Activated T-cell treated with anti-CD3 and anti-CD28 coated beads for 48 hours (primary cell): ENCODE measurements around the gene UXS1.

ENCODE experiments used
- DNase-seq: peaks from one replicate; pipeline ENCODE4 v3.0.0-alpha.2; 2020; ENCODE audit warnings: low read depth

The UXS1 gene

DNA sequence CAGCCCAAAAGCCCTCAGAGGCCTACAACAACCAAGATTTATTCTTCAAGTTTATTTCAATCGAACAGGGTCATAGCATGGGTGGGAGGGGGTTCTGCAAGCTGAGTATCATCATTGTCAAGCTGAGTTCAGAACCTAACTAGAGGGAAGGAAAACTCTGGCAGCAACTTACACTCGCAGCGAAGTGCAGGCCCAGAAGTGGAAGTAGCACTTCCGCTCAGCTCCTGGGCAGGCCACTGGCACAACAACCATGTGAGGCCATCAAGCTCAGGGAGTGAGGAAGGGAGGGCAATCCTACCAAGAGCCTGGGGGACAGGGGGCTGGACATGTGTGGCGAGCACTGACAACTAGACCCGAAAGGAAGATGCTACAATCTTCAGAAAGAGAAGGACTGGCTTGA is 4.8 kb downstream of the UXS1 start:
- no peak for DNase-seq

DNA sequence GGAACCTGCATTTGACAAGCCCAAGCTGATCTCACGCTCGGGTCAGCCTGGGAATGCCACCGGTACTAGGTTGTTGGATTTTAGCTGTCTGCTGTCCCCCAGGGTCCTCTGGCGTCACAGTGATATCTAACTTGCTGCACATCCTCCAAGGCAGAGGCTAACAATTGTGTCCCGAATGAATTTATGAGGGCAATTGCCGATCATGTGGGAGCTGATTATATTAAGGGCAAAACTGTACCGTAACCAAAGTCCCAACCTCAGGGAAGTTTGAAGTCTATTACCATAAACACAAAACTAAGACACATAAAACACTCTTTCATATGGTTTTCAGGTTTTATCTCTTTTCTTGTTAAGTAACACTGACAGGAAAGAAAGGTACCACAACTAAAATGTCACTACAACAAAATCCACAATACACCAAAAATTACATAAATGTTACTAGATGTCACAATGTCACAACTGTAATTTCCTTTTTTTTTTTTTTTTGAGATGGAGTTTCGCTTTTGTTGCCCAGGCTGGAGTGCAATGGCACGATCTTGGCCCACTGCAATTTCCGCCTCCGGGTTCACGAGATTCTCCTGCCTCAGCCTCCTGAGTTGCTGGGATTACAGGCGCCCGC is 6.7 kb downstream of the UXS1 start:
- no peak for DNase-seq

DNA sequence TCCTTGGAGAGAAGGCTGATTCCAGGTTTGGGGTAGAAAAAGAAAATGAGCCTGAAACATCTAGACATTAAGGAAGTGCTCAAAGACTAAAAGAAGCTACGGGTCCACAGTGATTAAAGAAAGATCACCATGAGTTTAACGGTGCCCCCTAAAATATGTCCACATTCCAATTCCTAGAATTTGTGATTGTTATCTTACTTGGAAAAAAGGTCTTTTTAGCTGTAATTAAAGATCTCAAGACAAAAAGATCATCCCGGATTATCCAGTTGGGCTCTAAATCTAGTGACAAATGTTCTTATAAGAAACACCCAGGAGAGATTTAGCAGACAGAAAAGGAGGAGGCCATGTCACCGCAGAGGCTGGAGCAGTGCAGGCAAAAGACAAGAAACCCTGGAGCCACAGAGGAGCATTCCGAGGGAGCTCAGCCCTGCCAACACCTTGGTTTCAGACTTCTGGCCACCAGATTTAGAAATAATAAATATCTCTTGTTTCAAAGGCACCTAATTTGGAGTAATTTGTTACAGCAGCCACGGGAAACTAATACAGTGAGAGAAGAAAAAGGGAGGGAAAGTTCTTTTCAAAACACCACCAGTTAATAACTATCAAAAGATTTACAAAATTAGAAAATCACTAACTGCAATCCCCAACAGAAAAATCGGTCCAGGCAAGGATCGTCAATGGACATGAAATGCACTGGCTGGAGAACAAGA is 8.5 kb downstream of the UXS1 start:
- DNase-seq = no peak

DNA sequence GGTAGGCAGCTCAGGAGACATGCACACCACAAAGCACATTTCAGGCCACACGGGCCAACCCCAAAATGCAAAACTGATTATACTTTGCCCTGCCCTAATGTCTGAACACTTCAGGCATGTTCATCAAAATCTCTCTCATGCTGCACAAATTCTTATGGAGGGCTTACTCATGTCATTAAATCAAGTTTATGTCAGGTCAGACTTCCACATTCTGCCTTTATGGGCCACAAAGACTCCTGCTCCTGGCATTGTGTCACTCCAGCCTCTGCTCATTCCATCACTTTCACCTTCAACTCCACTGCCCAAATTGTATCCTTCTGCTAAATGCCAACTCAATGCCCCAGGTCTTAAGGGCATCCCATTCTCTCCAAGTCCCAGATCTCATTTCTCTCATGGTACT is 9.2 kb downstream of the UXS1 start:
- DNase-seq = no peak

DNA sequence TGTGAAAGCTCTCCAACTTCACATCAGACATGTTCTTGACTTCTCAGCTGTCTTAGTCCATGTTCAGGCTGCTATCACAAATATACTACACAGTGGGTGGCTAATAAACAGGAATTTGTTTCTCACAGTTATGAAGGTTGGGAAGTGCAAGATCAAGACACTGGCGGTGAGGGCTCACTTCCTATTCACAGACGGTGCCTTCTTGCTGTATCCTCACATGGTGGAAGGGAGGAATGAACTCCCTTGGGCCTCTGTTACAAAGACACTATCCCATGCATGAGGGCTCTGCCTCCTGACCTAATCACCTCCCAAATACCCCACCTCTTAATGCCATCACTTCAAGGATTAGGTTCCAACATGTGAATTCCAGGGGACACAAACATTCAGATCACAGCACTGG is 9.7 kb downstream of the UXS1 start:
- no peak for DNase-seq

DNA sequence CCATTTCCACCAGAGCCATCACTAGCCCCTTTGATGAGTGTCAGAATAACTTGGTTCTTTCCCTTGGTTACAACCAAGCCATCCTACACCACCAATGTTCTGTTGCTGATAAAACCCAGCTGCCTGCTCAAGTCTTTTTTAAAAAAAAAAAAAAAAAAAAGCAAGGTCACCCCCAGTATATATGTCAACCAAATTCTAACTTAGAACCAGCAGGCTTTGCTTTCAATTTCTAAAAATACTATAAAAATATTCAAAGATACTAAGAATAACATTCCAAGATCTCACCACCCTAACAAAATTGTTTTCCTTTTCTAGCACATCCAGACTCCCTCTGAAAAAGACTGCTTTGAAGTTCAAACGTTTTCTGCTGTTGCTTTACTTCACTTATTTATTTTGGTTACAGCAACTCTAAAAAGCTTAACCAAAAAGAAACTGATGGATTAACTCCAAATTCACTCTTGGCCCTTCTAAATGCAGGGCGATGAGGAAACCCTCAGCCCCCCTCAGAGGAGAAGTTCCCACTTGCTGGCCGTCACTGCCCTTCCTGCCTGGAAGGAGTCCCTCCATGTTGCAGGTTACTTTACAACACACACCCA is 10.9 kb downstream of the UXS1 start:
- DNase-seq = no peak

DNA sequence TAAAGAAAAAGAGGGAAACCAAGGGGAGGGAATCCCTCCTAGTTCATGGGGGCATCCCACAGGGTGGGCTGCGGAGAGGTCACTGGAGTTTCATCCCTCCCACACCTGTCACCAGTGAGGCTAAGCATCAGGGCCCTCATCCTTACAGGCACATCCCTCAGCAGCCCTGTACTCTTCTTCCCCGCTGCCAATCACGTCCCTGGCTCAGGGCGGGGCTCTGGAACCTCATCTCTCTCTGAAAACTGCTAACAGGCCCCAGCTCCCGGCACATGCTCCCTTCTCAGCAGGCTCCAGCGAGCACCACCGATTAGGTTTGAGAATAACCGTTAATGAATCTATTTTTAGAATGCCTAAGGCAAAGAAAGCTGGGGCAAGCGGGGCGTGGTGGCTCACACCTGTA is 13.0 kb downstream of the UXS1 start:
- DNase-seq = no peak

DNA sequence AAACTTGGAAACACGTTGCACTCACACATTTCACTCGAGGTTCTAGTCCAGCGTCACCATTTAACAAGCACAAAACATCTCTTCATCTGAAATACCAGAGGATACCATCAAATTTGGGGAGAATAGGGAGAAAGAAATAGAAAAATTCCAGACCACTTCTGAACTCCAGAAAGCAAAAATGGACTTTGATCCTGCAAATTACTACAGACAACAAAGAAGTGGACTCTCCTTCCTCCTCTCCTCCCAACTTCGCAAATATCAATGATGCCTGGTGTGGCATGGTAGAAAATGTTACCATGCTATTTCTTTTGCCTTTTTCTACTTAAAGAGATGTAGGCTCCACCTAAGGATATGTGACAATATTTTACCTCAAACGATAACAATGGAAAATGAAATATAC is 13.5 kb downstream of the UXS1 start:
- no peak for DNase-seq

DNA sequence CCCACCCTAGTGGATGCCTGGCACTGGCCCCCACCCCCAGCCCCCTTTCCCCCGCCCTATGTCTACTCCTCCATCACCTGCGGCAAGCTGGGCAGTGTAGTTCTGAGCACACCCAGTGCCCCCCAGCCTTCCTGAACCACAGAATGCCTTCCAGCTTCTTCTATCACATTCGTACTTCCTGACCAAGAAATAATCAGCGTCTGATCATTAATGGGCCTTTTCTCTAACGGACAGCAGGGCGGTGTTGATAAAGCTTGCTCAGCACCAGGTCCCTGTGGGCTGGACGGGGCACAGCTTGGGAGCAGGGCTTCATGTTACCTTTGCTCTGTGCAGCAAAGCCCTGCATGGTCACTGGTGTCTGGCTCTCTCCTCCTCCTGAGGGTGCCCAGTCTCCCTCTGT is 15.4 kb downstream of the UXS1 start:
- DNase-seq = no peak

DNA sequence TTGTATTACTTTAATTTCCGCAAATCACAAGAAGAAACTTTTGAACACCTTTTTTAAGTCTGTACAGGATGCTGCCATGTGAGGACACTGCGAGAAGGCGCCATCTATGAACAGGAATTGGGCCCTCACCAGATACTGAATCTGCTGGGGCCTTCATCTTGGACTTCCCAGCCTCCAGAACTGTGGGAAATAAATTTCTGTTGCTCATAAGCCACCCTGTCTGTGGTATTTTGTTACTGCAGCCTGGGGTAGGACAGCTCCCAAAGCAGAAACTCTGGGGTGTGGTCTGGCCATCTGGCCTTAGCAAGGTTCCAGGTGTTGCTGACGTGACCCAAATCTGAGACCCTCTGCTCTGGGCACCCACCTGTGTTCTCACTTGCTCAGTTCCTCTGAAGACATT is 16.5 kb downstream of the UXS1 start:
- DNase-seq = no peak

DNA sequence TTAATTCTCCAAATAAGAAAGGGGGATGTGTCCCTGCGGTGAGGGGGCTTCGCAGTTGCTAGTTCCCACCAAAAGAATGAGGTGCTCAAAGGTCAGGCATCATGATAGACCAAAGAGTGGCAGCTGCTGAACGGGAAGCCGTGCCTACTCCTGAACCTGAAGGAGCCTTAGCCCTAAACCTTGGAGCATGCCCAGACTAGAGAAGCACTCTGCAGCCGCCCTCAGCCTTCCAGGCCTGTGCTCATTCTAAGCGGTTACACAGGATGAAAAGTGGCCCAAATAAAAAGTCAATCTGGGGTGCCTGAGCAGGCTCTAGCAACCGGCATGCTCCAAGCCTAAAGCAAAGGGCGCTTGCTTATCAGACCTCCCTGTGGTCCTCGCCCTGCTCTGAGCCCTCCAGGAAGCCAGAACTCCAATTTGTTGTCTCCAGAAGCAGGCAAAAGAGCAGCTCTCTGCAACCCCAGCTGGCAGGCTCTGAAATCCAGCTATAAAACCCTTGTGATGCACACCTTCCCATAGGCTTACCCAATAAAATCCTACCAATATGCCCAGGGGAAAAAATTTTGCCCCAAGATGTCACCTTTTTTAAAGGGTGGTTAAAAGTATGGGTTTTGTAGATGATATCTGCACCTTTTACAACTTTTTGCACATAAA is 17.5 kb downstream of the UXS1 start:
- DNase-seq = no peak

DNA sequence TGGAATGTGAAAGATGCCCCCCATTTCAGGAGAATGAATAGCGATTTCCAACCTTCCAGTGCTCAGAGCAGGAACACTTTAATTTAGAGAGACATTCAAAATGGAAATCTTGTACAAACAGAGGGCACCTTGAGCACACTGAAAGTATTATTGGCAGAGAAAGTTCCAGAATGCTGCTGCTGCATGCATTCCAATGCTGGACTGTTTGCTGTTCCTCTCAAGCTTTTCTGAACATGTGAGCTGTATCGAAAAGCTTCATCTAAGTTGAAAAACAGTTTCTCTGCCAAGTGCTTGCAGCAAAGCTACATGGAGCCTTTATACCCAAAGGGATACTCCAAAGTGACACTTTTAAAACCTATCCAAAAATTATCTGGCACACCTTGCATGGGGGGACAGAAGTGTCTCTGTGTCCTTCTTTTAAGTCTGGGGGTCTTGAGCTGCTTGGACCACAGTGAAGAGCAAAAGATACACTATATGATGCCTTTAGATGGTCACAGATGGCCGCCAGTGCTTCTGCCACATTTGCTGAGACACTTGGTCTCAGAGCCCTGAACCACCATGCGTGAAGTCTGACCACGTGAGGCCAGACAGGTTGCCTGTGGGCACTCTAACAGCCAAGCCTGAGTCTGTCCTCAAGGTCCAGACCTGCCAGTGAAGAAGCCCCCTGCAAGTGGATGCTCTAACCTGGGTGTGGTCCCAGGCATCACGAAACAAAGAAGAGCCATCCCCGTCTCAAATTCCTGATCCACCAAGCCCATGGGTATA is 18.8 kb downstream of the UXS1 start:
- DNase-seq = no peak

DNA sequence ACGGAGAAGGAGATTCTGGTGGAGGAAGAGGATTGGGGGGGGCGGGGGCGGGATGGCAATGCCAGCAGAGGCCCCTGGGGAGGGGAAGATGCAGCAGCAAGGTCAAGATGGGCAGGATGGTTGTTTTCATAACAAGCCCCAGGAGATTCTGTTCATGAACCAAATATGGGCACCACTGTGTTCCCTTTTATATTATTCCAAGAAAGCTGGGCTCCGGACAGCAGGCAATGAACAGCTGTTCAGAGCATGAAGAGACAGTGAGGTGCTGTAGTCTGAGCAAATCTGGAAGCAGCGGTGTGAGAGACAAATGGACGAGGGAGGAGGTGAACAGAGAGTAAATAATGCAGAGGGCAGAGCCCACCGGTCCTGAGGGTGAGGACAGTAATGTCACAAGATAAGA is 20.0 kb downstream of the UXS1 start:
- no peak for DNase-seq

DNA sequence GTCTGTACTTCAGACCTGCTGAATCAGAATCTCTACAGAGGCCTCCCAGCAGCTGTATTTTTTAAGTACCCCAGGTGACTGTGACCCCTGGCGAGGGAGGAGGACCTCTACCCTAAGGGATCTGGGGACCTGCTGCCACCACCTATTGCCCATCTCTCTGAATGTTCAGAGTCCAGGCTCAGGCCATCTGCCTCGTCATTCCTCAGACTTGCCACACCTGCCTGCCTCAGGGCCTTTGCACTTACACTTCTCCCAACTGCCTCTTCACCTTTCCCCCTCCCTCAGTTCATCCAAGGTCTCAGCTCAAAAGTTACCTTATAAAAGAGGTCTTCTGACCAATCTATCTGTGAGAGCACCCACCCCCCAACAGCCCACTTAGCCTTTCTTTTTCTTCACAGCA is 21.5 kb downstream of the UXS1 start:
- DNase-seq = no peak

DNA sequence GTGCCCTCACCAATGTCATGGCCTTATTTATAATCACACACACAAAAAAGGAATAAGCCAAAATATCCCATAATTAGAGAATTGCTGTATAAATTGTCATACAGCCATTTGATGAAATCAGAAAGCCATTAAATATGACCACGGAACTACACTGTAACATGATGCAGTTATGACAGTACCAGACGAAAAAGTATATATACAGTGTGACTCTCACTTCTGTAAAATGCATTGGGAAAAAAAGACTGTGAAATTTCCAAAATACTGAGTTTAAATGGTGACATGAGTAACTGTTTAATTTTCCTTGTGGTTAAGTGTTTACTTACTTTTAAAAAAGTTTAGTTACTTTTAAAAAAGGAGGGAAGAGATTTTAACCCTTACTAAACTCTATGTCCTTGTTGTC is 25.4 kb downstream of the UXS1 start:
- no peak for DNase-seq

DNA sequence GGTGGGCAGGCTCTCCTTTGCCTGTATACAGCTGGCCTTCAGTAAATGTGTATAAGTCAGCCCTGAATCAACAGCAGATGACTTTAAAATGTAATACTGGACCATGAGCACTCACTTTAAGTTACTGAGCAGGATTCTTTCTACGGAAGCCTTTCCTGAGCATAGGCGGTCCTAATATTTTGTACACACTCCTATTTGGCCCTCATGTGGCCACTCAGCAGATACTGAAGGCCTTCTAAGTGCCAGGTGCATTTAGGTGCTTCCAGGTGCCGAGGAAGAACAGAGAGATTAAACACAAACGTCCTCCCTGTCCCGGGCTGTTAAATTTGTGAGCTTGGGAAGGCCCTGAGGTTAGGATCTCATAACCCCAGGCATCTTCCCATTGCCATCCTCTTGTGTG is 27.0 kb downstream of the UXS1 start:
- DNase-seq = no peak

DNA sequence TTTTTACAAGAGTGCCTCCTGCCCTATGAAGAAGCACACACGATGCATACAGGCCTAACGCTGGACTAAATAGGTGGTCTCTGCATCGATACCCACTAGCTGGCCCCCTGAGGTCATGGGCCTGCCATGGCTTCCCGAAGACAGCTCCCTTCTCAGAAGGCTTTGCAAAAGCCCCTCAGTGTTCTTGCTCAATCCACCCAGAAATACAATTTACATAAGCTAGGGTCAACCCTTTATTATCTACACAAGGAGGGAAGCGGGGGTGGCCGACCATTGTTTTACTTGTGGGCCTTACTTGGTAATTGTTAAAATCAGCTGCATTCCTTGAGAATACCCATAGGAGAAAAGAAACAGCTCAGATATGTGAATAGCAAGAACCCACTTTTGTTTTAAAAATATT is 28.5 kb downstream of the UXS1 start:
- DNase-seq = no peak

DNA sequence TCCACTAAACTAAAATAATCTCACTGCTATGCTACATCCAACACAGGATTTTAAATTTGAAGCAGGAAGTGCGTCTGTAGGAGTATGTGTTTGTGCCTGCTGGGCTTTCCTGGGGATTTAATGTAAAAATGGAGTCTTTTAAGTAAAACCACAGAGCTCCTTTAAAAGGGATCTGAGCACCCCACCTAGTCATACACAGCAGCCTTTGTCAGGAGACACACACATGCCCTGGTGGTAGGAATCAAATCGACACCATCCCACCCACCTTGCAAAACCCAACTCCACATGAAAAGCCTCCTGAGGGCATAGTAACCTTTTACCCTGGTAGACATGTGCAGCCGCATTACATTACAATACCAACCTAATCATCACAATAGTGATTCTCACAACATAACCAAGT is 29.1 kb downstream of the UXS1 start:
- DNase-seq = no peak

DNA sequence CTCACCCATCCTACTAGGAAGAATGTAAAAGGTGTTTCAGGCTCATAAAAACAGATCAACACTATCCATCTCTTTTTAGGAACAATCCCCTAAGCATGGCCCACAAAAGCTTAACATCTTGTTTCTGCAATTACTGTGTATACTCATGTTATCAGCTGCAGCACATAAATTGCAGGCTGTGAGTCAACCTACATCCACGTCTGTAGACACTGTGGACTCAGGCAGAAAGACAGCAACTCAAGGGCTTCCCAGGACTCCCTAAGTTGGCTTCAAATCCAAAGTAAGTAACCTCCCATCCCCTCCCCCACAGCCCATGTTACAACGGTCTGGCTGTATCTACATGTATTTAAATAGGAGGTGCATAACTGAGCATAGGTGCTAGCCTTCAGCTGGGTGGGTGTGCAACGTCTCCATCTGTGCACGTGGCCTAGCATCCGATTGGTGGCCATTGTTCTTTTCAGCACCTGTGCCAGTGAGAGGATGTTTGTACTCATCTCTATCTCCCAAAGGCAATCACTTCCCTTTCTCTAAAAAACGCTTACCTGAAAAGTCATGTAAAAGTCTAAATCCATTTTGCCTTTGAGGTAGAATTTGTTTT is 30.1 kb downstream of the UXS1 start:
- DNase-seq = no peak

DNA sequence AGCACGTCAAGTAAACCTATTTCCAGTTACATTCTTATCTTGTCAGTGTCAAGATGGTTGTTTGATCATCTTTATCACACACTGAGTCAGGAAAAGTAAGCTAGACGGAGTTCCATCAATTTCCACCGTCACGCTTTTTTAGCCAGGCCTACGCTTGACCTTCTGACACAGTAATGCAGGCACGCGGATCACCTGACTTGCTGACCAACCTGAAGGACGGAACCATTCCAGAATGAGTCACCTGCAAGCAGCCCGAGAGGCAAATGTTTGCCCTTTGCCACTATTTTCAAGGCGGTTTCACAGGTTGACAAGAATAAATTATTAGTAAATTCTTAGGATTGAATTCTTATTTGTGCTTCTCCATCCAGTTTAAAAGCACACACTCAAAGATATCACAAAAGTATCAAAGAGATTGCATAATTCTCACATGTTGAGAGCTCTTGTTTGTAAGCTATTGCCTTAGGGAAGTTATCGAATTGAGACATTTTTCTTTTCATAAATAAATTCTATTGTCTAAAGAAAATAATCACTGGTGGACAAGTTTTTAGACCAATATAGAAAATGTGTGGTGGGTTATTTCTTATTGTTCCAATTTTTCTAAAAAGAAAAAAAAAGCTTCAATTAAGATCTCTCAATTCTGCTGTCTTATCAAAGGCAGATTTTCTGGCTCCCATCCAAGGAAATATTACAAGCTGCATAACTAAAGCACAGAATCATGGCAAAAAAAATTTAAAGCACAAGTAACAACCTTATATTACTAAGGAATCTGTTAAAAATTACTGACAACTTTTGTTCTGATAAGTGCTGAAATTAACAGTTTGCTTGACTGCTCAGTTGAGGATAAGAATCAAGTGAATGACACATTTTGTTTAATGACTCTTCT is 31.9 kb downstream of the UXS1 start:
- DNase-seq = no peak

DNA sequence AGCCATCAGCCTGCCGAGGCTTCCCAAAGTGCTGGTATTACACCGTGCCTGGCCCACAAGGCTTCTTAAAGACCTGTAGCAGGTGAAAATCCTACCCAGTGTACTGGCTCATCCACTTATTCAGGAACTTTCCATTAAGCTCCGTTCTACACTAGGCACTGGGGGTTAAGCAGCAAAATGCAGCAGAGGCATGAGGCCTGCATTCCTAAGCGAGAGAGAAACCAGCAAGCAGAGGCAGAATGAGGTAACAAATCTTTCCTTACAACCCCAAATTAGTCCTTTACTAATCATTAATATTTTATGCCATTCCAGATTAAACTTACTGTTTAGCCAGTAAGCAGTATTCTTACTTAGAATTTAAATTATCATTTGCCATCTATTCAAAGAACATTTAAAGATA is 32.8 kb downstream of the UXS1 start:
- no peak for DNase-seq
